NCI-H748 (cell line): Measurements from ENCODE around the gene UMPS.

Experiments
- DNase-seq: peaks from one replicate; lab custom pipeline; 2025; ENCODE audit not compliant: unreplicated experiment; lab: John Stamatoyannopoulos, UW

The UMPS gene

GRCh38 chr3:124763206-124763605 is 33.0 kb downstream of the UMPS start:
- no peak for DNase-seq

GRCh38 chr3:124763644-124764358 is 33.5 kb downstream of the UMPS start:
- no peak for DNase-seq

DNA sequence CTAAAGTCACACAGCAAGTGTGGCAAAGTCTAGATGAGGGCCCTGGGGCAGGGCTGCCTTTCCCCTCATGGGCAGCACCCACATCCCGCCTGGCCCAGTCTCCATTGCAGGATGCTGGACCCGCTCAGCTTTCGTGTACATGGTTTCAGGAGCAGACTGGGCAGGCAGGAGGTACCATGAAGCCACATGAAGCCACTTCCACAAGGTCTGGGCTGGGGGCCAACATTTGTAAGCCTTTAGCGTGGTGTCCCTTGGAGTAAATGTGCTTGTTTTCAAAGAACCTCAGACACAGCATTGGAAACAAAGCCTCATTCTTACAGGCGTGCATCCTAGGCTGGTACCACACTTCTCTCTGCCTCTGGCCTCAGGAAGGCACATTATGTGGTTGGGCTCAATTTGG is 34.5 kb downstream of the UMPS start:
- DNase-seq = no peak

GRCh38 chr3:124765197-124765840 is 35.1 kb downstream of the UMPS start:
- DNase-seq = no peak

GRCh38 chr3:124766113-124767095 is 36.2 kb downstream of the UMPS start:
- DNase-seq = no peak

- no peak for DNase-seq
These were observed 37.0 kb downstream of the UMPS start for GRCh38 chr3:124767264-124767663.

DNA sequence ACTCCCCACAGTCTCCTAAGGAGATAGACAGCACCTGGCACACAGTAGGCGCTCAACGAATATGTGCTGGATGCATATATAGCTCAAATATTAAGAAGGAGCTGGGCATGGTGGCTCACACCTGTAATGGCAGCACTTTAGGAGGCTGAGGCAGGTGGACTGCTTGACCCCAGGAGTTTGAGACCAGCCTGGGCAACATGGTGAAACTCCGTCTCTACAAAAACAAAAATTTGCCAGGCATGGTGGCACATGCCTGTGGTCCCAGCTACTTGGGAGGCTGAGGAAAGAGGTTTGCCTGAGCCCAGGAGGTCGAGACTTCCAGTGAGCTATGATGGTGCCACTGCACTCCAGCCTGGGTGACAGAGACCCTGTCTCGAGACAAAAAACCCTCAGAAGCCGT is 37.4 kb downstream of the UMPS start:
- DNase-seq = no peak

- DNase-seq = no peak
These were observed 38.6 kb downstream of the UMPS start for GRCh38 chr3:124768812-124769211.

DNA sequence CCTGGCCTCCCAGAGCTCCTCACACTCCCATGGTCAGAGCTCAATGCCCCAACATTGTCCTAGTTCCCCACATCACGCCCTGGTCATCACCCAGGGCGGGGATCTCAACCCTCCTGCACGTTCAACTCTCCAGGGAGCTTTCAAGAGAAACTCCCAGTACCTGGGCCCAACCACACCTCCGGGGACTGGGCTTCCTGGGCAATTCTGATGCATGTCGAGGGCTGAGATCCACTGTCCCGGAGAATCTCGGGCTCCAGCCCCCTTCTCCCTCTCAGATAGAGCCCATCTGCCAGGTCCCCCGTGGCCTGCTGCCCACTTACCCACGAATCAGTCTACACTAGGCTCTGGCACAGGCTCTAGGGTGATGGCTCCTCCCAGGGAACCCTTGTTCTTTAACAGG is 39.2 kb downstream of the UMPS start:
- no peak for DNase-seq

- peak; percentile 10 for DNase-seq
These were observed 40.3 kb downstream of the UMPS start for GRCh38 chr3:124770336-124771082.

- DNase-seq = no peak
These were observed 40.8 kb downstream of the UMPS start for GRCh38 chr3:124771083-124771445.

DNA sequence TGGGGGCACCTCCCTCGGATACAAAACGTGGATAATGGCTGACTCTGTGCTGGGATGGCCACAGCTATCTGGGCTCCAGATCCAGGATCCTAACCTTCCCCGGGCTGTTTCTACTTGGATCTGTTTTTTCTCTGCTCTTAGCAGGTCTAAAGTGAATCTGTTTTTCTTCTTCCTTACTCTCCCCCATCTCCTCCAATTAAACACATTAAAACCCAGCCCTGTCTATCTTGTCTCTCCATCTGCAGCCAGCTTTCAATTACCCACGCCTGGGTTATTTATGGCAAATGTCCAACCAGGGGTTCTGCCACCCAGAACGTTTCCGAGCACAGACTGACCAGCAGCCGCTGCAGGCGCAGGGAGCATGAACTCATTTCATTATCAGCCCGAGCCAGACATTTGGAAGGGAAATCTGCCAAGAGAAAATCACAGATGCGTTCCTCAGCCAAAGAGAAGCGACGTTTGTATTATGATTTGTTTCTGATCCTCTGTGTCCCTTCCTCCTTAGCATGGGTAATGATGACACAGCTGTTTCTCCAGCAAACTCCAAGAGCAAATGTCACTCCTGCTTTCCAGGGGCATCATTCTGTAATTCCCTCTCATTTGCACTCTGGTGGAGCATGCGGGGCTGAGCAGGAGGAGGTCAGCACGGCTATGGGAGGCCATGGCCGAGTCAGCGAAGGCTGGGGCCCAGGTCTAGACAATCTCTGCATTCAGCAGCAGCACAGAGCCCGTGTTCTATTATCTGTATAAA is 42.0 kb downstream of the UMPS start:
- DNase-seq = peak; percentile 53

DNA sequence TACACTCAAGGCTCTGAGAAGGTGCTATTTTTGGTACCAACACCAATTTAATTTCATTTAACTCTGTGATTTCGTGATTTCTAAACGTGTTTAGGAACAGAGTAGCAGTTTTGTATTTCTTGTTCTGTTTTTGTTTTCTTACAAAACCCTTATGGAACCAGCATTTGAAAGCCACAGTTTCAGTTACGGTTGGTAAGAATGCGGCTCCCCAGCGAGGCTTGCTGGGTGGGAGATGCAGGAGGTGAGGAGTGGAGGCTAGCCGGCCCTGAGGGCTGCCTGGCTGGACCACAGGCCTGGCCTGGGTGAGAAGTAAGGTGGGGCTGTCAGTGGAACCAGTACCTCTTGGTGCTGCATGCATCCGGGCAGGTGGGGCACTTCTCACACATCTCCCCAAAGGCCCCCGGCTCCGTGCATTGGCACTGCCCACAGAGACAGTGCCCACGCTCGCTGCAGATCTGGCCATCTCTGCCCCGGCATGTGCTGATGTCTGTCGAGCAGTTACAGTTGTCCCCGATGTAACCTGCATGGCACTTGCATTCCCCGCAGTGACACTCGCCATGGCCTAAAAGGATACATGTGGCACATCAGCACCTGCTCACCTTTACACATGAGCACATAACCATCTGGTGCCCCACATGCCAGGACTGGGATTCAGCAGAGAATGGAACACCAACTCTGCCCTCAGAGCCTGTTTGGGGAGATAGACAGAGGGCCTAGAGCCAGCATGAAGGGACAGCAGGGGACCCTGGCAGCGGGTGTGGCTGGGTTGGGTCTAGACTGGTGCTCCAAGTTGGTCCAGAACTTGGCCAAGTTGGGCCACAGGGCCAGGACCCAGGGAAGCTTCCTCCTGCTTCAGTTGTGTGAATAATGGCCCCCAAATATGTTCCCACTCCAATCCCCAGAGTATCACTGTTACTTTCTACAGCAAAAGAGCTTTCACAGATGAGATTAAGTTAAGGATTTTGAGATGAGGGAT is 43.4 kb downstream of the UMPS start:
- no peak for DNase-seq

GRCh38 chr3:124774327-124774718 is 44.1 kb downstream of the UMPS start:
- no peak for DNase-seq

DNA sequence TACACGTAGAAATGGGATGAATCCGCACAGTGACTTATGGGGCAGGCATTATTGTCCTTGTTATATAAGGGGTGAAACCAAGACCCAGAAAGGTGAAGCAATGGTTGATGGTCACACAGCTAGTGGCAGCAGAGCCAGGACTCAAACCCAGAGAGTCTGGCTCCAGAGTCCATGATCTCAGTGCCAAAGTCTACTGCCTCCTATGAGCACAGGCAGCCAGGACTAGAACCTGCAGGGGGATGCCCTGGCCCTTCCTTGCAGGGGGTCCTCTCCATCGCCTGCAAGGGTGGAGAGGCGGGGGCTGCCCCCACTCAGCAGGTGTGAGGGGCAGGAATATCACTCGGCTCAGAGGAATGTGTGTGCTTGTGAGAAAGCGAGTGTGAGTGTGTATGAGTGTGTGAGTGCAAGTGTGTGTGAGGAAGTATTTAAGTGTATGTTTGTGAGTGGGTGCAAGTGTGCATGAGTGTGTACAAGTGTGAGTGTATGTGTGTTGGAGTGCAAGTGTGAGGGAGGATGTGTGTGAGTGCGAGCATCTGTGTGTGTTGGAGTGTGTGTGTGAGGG is 44.7 kb downstream of the UMPS start:
- no peak for DNase-seq

DNA sequence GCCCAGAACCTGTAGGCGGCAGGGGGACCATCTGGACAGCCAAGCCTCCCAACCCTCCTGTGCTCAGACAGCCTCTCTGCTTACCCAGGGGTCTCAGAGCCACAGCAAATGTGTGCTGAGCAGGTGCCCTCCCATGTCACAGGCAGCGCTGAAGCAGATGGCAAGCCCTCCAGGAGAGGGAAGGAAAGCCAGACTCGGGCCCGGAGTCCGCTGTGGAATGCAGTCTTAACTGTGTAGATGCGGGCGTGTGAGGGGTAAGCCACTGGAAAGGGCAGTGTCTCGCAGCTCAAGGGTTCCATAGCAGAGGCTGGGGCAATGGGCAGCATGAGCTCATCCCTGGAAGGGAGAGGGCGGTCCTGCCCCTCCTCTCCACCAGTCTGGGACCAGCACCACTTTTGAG is 45.6 kb downstream of the UMPS start:
- no peak for DNase-seq

DNA sequence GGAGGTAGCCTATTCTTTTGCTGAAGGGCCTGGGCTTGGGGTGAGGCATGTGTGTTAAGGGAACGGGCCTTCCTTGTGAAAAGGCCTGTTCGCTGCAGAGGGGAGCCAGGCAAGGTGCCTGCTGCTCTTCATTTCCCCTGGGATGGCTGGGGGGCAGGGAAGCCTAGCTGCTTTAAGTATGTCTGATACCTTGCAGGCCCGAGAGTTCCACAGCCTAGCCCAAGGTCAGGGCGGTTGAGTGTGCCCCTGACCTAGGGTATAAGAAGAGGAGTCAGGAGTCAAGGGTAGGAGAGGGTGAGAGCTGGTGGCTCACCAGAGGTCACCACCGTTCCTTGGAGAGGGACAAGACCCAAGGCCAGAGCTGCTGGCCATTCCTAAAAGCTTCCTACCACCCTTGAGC is 46.6 kb downstream of the UMPS start:
- DNase-seq = no peak

GRCh38 chr3:124777762-124778470 is 47.7 kb downstream of the UMPS start:
- DNase-seq = peak; percentile 53
